ENCODE data around the gene JAZF1. TPM values are rescaled to one million over a fixed set of nuclear protein-coding genes. Genes with fewer than 3 reads are reported as not detected.

The JAZF1 gene
- total RNA-seq, 1 donor from 2014 or later = 3.1 TPM

DNA sequence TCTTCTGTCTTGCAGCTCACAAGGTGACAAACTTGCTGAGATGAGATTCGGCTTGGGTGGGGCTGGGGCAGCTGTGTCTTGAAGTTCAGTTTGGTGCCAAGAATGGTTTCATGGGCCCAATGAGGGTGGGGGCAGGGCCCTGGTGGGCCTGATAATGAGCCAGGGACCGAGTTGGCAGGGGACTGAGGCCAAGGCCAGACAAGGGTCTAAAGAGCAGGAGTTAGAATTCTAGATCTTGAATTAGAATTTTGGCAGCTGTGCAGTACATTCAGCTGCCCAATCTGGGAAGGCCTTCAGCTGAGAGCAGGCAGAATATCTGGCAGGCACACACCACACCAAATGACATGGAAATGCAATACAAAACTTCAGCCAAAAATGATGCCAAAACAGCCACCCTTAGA lies 1.5 kb upstream of the JAZF1 start:
- peak overlapping the region; percentile 57 for H3K27ac Mint-ChIP-seq (ENCODE audit: unreplicated experiment)
- no peaks in the 10 kb centered on the region for H3K36me3 Mint-ChIP-seq (ENCODE audit: low read depth)
- peaks cover 12% of the 10 kb centered on the region for H3K4me1 Mint-ChIP-seq
- peak overlapping the region; percentile 78 for H3K4me3 Mint-ChIP-seq
- no peaks in the 10 kb centered on the region for H3K9me3 Mint-ChIP-seq
- no peak for TF ChIP-seq CTCF (conservative IDR thresholded peaks at IDR 0.05)
- DNase-seq (ENCODE audit: low read depth, low spot score) = no peak
- H3K27me3 Mint-ChIP-seq (ENCODE audit: low read depth) = peaks cover 57% of the 10 kb centered on the region

- H3K36me3 Mint-ChIP-seq (ENCODE audit: low read depth) = no peaks in the 10 kb centered on the region
- peak overlapping the region; percentile 90 for H3K4me3 Mint-ChIP-seq
- no peak for TF ChIP-seq CTCF (conservative IDR thresholded peaks at IDR 0.05)
- no peak for DNase-seq (ENCODE audit: low read depth, low spot score)
- peaks cover 57% of the 10 kb centered on the region for H3K27me3 Mint-ChIP-seq (ENCODE audit: low read depth)
- H3K9me3 Mint-ChIP-seq = no peaks in the 10 kb centered on the region
- peaks cover 12% of the 10 kb centered on the region for H3K4me1 Mint-ChIP-seq
- no peak overlapping the region for H3K27ac Mint-ChIP-seq (ENCODE audit: unreplicated experiment)
Measured at GRCh38 chr7:28181416-28181815, 821 bp upstream of the JAZF1 start.

- no peak for TF ChIP-seq CTCF (conservative IDR thresholded peaks at IDR 0.05)
- no peak overlapping the region for H3K4me3 Mint-ChIP-seq
- peaks cover 52% of the 10 kb centered on the region for H3K27me3 Mint-ChIP-seq (ENCODE audit: low read depth)
- no peaks in the 10 kb centered on the region for H3K9me3 Mint-ChIP-seq
- H3K27ac Mint-ChIP-seq (ENCODE audit: unreplicated experiment) = no peak overlapping the region
- peaks cover 12% of the 10 kb centered on the region for H3K4me1 Mint-ChIP-seq
- no peaks in the 10 kb centered on the region for H3K36me3 Mint-ChIP-seq (ENCODE audit: low read depth)
- no peak for DNase-seq (ENCODE audit: low read depth, low spot score)
Measured at GRCh38 chr7:28180031-28180363, 598 bp downstream of the JAZF1 start.

- H3K27me3 Mint-ChIP-seq (ENCODE audit: low read depth) = peaks cover 47% of the 10 kb centered on the region
- no peaks in the 10 kb centered on the region for H3K9me3 Mint-ChIP-seq
- H3K4me1 Mint-ChIP-seq = peaks cover 12% of the 10 kb centered on the region
- peak; percentile 24 for DNase-seq (ENCODE audit: low read depth, low spot score)
- H3K27ac Mint-ChIP-seq (ENCODE audit: unreplicated experiment) = no peak overlapping the region
- no peaks in the 10 kb centered on the region for H3K36me3 Mint-ChIP-seq (ENCODE audit: low read depth)
- H3K4me3 Mint-ChIP-seq = peak overlapping the region; percentile 89
- TF ChIP-seq CTCF (conservative IDR thresholded peaks at IDR 0.05) = no peak
Measured at GRCh38 chr7:28179120-28180030, 1.2 kb downstream of the JAZF1 start.

DNA sequence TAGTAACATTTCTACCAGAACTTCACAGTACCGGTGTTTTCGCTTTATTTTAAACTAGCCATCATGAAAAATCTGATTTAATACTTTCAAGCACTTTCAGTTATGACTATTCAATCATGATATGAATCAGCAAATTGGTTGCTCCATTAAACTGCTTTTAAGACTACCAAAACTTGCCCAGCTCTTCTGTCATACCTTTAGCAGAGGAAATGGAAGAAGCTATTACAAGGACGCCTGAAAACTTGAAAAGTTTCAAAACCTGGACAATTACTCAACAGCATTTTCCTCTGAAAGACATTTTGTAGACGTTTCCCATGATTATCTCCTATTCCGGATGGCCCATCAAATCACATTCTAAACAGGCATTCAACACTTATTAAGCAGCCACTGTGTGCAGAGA lies 2.0 kb downstream of the JAZF1 start:
- H3K4me3 Mint-ChIP-seq = peak overlapping the region; percentile 89
- no peak for DNase-seq (ENCODE audit: low read depth, low spot score)
- H3K4me1 Mint-ChIP-seq = peaks cover 17% of the 10 kb centered on the region
- TF ChIP-seq CTCF (conservative IDR thresholded peaks at IDR 0.05) = no peak
- no peaks in the 10 kb centered on the region for H3K36me3 Mint-ChIP-seq (ENCODE audit: low read depth)
- peaks cover 41% of the 10 kb centered on the region for H3K27me3 Mint-ChIP-seq (ENCODE audit: low read depth)
- no peaks in the 10 kb centered on the region for H3K9me3 Mint-ChIP-seq
- H3K27ac Mint-ChIP-seq (ENCODE audit: unreplicated experiment) = no peak overlapping the region
